ENCODE results near the gene IGFALS.

GRCh38 chr16:1790611-1791255, 2.8 kb downstream of the IGFALS start:
- TF ChIP-seq CTCF (conservative IDR thresholded peaks at IDR 0.05) (no peak), EZH2 (IDR thresholded peaks at IDR 0.05; ENCODE audit: low read depth) (no peak)
